Measurements from ENCODE around the gene NCK1.

The NCK1 gene

GRCh38 chr3:136908297-136908696 lies 46.3 kb downstream of the NCK1 start:
- no peak for DNase-seq (ENCODE audit: low read depth)

- no peak for DNase-seq (ENCODE audit: low read depth)
Observed at GRCh38 chr3:136909187-136909586, 47.2 kb downstream of the NCK1 start.

GRCh38 chr3:136910697-136911096 lies 48.7 kb downstream of the NCK1 start:
- DNase-seq (ENCODE audit: low read depth), result no peak

GRCh38 chr3:136913168-136913567 lies 51.2 kb downstream of the NCK1 start:
- no peak for DNase-seq (ENCODE audit: low read depth)

GRCh38 chr3:136914739-136915138 lies 52.7 kb downstream of the NCK1 start:
- no peak for DNase-seq (ENCODE audit: low read depth)

- DNase-seq (ENCODE audit: low read depth), result no peak
Observed at GRCh38 chr3:136916223-136916622, 54.2 kb downstream of the NCK1 start.

GRCh38 chr3:136919799-136920580 lies 58.0 kb downstream of the NCK1 start:
- no peak for DNase-seq (ENCODE audit: low read depth)

GRCh38 chr3:136920904-136921611 lies 59.0 kb downstream of the NCK1 start:
- no peak for DNase-seq (ENCODE audit: low read depth)

GRCh38 chr3:136925425-136926190 lies 63.6 kb downstream of the NCK1 start:
- no peak for DNase-seq (ENCODE audit: low read depth)

GRCh38 chr3:136928240-136928639 lies 66.2 kb downstream of the NCK1 start:
- no peak for DNase-seq (ENCODE audit: low read depth)

GRCh38 chr3:136929977-136930670 lies 68.1 kb downstream of the NCK1 start:
- DNase-seq (ENCODE audit: low read depth), result peak; percentile 23

GRCh38 chr3:136931606-136932005 lies 69.6 kb downstream of the NCK1 start:
- no peak for DNase-seq (ENCODE audit: low read depth)

GRCh38 chr3:136932523-136932922 lies 70.5 kb downstream of the NCK1 start:
- no peak for DNase-seq (ENCODE audit: low read depth)

GRCh38 chr3:136932978-136933772 lies 71.2 kb downstream of the NCK1 start:
- DNase-seq (ENCODE audit: low read depth), result no peak

GRCh38 chr3:136937175-136937574 lies 75.2 kb downstream of the NCK1 start:
- DNase-seq (ENCODE audit: low read depth), result no peak

- no peak for DNase-seq (ENCODE audit: low read depth)
Observed at GRCh38 chr3:136937851-136938250, 75.8 kb downstream of the NCK1 start.

GRCh38 chr3:136938334-136938733 lies 76.3 kb downstream of the NCK1 start:
- no peak for DNase-seq (ENCODE audit: low read depth)

GRCh38 chr3:136939489-136939888 lies 77.5 kb downstream of the NCK1 start:
- no peak for DNase-seq (ENCODE audit: low read depth)

GRCh38 chr3:136942803-136943202 lies 80.8 kb downstream of the NCK1 start:
- no peak for DNase-seq (ENCODE audit: low read depth)

- DNase-seq (ENCODE audit: low read depth), result no peak
Observed at GRCh38 chr3:136943436-136943835, 81.4 kb downstream of the NCK1 start.

- DNase-seq (ENCODE audit: low read depth), result no peak
Observed at GRCh38 chr3:136946978-136947377, 85.0 kb downstream of the NCK1 start.
